ENCODE results near the gene S1PR4.
"Not testable (repeated sequence)": the region's sequence is repeated elsewhere in the genome, so short reads cannot be mapped to it uniquely, and the experiment has no call there.

The S1PR4 gene

GRCh38 chr19:3183721-3184641 lies 5.4 kb downstream of the S1PR4 start:
- DNase-seq = no peak

DNA sequence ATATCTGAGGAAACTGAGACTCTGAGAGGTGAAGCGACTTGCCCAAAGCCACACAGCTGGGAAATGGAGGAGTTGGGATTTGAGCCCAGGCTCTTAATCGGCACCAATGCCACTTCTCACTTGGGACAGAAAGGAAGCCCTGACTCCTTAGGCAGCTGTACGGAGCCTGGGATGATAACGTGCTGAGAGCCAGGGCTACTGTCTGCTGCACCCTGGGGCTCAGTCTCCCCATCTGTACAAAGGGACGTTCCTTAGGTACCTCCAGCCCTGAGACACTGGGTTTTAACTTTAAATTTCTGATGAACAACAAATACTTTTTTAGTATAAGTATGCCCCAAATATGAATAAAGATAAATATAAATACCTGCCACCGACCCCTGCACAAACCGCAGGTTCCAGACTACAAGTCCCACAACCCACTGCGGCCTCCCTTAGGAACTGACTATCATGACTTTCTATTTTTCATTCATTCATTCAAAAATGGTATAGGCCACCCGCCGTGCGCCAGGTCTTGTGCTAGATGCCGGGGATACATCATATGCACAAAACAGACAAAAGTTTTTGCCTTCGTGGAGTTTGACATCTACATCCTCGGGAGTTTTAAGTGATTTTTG lies 6.4 kb downstream of the S1PR4 start:
- DNase-seq = peak; percentile 92

- peak; percentile 96 for DNase-seq
Measured at GRCh38 chr19:3185461-3186159, 7.0 kb downstream of the S1PR4 start, which contains the start of gene NCLN. TSS of gene NCLN (plus strand) at chr19:3185930. CDS start at chr19:3186031, 101 bp downstream.

GRCh38 chr19:3186160-3186688 lies 7.7 kb downstream of the S1PR4 start:
- DNase-seq = no peak

DNA sequence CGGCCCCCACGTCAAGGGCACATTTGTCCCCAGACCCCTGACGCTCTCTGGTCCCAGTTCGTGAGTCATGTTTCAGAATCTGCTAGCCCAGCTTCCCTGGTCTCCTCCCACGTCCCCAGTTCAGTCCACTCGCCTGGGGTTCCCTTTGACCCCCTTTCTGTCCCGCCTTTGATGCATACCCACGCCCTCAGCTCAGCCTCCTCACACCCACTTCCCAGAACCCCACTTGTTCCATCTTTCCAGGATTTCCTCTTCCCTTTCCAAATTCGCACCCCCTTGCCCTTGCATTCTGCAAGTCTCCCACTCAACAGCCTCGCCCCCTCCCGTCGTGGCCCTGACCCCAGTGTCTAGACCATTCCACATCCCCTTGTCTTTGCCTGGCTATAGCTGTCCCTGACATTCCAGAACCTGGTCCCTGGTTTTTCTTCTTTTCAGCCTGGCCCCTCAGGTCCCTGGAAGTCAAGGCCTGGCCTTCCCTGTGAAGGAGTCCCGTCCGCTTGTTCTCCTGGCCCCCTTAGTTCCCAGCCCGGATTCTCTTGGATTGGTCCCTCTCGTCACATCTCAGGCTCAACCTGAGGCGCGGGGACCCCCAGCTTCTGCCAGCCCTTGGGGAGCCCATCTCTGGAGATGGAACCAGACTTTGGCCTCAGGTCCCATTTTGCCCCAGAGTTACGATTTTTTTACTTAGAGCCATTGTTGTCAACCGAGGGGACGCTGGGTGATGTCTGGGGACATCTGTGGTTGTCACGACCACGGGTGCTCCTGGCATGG lies 8.5 kb downstream of the S1PR4 start:
- DNase-seq = no peak

- no peak for DNase-seq
Measured at GRCh38 chr19:3187662-3188511, 9.3 kb downstream of the S1PR4 start.

DNA sequence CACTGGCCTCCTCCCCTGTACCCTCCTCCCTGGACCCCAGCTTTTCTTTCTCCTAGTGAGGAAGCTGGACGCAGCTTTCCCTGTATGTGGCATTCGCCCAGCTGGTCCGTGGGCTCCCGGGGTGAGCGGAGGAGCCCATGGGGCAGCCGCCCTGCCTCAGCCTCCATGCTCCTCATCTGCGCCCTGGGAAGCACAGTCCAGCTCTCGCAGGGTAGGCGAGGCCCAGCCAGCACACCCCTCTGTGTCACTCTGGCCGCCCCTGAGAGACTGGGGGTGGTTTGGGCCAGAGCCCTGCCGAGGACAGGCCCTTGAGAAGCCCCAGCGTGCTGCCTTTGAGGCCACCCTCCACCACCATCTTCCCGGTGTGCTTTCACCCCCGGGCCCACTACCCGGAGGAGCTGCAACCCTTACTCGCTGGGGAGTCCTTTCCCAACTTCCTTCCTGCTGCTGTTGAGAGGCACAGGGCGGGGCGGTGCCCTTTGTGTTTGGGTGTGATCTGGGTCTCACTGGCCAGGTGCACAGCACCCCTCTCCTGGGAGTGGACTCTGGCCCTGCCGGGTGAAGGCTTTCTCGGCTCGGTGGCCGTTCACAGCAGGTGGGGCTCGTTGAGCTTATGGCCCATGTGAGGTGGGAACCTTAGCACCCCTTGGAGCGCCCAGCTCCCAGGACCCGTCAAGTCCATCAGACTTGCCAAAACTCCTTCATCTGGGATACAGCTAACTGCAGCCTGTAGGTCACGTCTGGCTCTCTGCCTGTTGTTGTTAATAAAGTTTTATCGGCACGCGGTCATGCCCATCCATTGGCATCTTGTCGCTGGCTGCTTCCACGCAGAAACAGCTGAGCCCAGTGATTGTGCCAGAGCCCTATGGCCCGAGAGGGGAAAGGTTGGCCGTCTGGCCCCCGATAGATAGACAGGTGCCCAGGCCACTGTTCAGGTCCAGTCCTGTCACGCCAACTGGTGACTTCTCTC lies 10.3 kb downstream of the S1PR4 start:
- DNase-seq = no peak

- no peak for DNase-seq
Measured at GRCh38 chr19:3189702-3190469, 11.3 kb downstream of the S1PR4 start.

DNA sequence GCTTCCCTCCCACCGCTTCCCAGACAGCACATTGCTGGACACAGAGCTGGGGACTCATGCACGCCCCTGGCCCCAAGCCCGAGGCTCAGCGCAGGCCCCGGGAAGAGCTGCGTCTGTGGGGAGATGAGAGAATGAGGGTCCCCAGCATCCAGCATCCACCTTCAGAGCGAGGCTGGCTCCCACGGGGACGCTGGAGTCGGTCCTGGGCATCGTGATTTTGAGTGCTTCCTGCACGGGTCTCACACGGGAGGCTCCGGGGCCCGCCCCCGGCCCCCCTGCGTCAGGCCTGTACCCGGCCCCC lies 11.9 kb downstream of the S1PR4 start:
- DNase-seq = no peak

DNA sequence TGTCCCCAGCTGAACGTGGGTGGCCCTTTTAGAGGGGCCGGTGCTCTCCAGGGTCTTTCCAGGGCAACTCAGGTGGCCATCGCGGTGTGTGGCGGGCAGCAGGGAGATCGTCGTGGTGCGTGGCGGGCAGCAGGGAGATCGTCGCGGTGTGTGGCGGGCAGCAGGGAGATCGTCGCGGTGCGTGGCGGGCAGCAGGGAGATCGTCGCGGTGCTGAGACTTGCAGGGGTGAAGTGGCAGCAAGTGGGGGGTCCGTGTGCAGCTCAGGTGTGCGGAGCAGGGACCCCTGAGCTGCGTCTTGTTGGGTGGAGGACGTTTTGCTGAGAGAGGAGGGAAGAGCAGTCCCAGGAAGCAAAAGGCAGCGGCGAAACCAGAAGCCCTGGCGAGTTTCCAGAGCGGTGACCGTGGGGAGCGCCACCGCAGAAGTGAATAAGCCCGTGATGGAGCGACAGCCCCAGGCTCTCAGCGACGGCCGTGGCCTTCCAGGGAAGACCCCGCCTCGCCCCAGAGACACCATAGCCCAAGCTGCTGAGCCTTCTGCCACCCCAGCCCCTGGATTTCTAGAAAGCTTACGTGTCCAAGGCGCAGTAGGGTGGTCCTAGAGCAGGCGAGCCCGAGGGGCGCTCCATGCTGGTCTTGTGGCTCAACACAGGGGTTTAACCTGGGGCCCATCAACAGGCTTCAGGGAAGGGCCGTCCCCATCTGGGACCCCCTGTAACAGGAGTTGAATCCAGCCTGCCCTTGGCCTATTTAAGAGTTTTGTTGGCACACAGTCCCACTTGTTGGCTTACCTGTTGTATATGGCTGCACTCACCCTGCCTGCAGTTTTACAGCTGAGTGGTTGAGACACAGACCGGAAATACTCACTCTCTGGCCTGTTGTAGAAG lies 12.6 kb downstream of the S1PR4 start:
- no peak for DNase-seq

DNA sequence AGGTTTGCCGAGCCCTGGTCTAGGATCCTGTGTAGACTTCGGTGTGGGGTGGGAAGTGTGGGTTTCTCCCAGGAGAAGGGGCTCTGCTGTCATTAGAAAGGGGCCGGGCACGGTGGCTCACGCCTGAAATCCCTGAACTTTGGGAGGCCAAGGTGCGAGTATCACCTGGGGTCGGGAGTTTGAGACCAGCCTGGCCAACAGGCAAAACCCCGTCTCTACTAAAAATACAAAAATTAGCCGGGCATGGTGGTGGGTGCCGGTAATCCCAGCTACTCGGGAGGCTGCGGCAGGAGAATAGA lies 13.2 kb downstream of the S1PR4 start:
- DNase-seq = not testable (repeated sequence)

DNA sequence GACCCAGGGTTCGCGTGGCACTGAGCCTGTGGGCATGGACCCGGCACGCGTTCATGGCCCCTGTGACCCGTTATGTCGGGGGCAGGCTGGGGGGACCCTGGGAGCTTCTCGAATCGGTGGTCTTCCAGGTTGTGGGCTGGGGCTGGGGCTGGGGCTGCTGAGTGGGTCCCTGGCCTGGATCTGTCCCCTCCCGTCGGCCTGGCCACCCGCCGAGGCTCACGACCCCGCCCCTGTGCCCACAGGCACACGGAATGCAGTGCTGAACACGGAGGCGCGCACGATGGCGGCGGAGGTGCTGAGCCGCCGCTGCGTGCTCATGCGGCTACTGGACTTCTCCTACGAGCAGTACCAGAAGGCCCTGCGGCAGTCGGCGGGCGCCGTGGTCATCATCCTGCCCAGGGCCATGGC lies 13.7 kb downstream of the S1PR4 start:
- DNase-seq = no peak

- DNase-seq = no peak
Measured at GRCh38 chr19:3192684-3193083, 14.1 kb downstream of the S1PR4 start.

DNA sequence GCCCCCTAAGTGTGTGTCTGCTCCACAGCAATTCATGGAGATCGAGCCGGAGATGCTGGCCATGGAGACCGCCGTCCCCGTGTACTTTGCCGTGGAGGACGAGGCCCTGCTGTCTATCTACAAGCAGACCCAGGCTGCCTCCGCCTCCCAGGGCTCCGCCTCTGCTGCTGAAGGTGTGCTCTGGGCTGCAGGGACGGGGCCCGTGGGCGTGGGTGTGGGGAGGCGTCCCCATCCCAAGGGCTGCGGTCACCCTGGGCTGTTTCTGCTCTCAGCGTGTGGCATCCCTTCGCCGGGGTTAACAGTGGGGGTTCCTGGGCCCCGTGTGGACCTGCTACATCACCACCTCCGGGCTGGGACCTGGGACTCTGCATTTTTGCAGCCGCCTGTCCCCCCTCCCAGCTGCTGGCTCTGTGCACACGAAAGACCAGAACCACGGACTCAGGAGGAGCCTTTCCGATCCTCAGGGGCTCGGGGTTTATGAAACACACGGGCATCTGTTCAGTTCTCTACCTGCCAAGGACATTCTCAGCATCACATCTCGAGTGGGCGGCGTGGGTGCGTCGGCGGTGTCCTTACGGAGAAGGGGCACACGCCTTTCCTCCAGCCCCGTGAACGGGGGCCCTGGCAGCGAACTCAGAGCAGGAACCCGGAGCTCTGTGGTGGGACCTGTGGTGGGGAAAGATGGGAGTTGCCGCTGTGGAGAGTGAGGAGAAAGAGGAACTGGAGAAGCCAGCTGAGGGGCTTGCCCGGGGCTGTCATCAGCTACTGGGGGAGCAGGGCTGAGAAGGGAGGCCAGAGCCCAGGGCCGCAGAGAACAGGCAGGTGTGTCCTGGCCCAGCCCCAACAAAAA lies 14.9 kb downstream of the S1PR4 start:
- no peak for DNase-seq

DNA sequence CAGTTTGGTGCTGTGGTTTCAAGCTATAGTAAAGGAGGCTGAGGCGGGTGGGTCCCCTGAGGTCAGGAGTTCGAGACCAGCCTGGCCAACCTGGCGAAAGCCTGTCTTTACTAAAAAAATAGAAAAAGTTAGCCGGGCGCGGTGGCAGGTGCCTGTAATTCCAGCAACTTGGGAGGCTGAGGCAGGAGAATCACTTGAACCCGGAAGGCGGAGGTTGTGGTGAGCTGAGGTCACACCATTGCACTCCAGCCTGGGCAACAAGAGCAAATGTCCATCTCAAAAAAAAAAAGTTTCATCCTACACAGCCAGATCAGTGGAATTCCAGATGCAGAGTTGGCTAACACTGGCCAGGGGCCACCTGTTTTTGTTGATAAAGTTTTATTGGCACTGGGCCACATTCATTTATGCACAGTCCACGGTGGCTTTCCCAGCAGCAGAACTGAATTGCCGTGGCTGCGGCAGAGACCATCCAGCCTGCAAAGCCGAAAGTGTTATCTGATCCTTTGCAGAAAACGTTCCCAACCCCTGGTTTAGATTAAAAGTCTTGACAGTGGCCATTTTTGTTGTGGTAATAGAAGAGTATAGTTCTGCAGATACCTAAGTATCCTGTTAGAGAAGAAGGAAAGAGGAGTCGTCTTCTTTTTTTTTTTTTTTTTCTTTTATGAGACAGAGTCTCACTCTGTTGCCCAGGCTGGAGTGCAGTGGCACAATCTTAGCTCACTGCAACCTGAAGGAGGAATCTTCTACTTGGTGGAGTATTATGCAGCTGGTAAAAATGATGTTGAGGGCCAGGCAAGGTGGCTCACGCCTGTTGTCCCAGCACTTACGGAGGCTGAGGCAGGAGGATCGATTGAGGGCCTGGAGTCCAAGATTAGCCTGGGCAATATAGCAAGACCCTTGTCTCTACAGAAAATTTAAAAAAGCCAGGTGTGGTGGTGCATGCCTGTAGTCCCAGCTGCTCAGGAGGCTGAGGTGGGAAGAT lies 15.8 kb downstream of the S1PR4 start:
- DNase-seq = no peak

GRCh38 chr19:3196064-3196932 lies 17.7 kb downstream of the S1PR4 start:
- DNase-seq = no peak
